GM12874 (cell line): ENCODE data around the gene CYP3A5.

Source experiments
- TF ChIP-seq, protein P1 (sequence below): IDR thresholded peaks from 2 replicates; pipeline ENCODE4 v1.5.1; 2011; ENCODE audit warnings: low read depth, mild to moderate bottlenecking, control low read depth, low read length, moderate library complexity; ENCODE audit not compliant: insufficient read depth

CYP3A5 gene

DNA sequence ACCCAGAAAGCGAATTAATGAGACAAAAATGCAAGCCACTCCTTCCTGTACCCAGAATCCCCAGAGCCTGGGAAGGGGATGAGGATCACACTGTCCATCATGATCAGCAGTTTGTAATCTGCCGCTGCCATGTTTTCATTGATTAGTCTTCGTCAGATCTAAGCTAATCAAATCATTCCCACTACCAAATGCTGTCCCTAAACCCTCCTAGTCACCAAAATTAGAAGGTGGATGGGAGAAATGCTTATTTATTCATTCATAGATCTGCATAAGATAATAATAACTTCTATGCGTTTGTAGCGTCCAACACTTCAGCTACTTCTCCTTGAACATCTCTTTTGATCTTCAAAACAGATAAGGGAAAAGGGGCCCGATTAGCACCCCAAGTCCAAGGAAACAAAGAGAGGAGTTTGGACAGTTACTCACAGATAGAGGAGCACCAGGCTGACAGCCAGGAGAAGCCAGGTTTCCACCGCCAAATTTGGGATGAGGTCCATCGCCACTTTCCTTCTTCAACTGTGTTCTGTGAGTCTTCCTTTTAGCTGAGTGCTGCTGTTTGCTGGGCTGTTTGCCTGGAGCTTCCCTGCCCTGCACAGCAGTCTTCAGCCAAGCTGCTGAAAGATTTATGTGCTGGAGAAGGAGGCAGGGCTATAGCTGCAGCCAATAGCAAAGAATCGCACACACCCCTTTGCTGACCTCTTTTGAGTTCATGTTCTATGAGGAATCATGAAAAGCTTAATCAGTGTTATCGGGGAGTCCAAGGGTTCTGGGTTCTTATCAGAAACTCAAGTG is at the start of gene CYP3A5:
Gene CYP3A5, minus strand, starts transcription at position 597 of the 792 bp plus-strand sequence. Its CDS starts 100 bp downstream, at position 497.
- TF ChIP-seq, protein P1, sequence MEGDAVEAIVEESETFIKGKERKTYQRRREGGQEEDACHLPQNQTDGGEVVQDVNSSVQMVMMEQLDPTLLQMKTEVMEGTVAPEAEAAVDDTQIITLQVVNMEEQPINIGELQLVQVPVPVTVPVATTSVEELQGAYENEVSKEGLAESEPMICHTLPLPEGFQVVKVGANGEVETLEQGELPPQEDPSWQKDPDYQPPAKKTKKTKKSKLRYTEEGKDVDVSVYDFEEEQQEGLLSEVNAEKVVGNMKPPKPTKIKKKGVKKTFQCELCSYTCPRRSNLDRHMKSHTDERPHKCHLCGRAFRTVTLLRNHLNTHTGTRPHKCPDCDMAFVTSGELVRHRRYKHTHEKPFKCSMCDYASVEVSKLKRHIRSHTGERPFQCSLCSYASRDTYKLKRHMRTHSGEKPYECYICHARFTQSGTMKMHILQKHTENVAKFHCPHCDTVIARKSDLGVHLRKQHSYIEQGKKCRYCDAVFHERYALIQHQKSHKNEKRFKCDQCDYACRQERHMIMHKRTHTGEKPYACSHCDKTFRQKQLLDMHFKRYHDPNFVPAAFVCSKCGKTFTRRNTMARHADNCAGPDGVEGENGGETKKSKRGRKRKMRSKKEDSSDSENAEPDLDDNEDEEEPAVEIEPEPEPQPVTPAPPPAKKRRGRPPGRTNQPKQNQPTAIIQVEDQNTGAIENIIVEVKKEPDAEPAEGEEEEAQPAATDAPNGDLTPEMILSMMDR = no peak

DNA sequence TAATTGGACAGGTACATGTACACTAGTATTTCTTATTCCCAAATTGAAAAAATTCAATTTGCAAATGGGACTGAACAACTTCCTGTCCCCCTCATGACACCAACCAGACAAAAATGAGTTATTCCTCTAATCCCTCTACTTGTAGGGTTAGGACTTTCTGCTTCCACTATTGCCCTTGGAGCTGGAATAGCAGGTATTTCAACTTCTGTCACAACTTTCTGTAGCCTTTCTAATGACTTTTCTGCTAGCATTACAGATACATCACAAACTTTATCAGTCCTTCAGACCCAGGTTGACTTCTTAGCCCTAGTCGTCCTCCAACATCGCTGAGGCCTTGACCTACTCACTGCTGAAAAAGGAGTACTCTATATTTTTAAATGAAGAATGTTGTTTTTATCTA is 48.8 kb upstream of the CYP3A5 start:
- TF ChIP-seq, protein P1 = no peak

DNA sequence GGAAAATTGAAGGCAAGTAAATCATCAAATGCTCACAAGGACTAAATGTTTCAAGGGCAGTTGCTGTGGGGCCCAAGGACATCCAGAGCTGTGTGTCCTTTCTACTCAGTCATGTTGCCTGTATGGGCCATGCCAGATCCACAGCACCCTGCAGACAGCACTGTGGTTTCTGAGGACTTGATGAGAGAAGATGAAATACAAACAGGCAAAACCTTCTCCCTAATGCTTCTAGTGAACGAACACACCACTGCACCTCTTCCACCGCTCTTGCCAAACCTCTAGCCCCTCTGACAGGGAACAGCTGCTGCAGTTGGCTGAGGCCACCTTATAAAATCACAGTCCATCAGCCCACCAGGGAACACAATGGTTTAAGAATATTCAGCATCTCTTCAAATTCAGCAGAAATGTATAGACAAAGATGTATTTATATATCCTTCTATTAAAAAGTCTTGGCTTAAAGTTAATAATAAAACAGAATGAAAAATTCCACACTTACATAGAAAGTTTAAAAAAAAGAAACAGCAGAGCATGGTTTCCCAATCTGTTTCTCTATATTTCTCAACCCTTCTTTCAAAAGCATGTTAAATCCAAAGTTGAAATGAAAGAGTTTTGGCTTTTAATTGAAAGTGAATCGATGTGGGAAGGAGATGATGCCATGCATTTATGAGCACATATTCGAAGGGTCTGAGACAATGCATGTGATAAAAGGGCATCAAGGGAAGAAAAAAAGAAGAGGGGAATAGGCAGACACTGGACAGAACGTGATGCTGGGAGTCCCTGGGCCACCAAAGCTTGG is 41.2 kb upstream of the CYP3A5 start:
- TF ChIP-seq, protein P1 = no peak

DNA sequence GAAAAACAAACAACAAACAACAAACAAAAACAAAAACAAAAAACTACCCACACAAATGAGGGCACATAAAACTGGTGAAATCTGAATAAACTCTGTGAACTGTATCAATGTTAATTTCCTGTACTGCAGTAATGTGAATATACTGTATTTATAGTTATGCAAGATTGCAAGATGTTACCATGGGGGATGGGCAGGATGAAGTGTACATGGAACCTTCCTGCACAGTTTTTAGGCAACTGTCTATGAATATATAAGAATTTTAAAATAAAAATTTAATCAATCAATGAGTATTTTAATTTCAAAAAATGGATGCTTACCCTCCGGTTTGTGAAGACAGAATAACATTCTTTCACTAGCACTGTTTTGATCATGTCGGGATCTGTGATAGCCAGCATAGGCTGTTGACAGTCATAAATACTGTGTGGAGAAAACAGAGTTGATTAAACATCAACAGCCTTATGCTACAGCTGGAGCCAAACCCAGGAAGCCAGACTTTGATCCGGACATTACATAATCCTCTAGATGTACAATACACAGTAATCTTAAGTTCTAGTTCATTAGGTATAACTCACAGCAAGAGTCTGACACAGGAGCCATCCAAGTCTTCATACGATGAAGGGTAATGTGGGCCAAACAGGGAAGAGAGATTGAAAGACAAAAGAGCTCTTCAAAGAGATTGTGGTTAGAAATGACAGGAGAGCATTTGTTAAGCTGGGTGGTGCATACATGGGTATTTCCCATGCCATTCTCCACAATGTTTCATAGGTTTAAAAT is 40.4 kb upstream of the CYP3A5 start:
- TF ChIP-seq, protein P1 = no peak

DNA sequence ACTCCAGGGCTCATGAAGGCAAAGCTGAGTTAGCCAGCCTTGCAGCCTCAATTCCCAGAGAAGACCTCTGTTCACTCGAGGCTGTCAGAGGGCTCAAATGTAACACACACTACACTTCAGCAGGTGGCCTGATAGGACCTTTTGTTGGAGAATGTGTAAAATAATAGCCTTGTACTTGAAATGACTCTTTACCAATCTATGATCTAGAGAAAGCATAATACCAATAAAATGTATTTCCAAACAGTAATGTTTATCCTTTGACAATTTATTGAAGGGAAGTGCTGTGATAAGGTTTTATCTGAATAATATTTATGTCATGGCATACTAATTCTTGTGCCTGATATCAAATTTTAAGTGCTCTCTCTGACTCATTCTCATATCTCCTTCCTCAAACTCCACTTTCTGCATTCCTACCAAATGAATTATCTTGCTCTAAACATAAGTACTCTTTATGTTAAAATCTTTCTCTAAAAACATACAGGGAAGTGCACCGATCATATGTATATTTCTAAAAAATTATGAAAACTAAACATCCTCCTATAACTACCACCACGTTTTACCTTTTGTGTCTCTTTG is 34.3 kb upstream of the CYP3A5 start:
- TF ChIP-seq, protein P1 = no peak

DNA sequence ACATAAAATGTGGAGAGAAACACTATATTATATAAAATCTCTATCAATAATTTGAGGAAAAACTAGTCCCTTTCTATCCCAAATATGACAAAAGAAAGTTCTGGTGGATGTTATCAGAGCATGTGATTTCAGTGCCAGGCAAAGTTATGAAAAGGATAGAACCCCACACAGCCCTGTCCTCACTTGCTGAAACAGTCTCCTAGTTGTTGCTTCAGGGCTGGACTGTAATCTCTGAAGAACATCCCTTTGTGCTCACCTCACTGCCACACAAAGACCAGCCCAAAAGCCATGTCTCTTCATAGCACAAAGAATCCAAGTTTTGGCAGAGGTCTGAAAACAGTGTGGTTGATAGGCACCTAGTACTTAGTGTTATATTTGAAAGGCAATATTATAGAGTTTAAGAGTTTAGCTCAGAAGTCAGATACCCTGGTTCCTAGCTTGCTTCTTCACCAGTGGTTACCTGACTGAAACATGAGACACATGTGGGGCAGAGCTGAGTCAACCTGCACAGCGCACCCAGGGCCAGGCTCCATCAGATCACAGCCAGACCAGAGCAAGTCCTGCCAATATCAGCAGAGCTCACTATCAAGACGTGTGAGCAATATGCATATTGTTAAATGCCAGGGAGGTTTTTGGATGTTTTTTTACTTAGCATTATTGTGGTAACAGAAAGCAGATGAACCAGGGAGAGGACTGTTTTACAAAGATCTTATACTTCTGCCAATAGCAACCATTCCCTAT is 30.2 kb upstream of the CYP3A5 start:
- TF ChIP-seq, protein P1 = no peak
